Stimulated activated CD4-positive, alpha-beta T cell treated with anti-CD3 and anti-CD28 coated beads, Interleukin-2, amount 100 ng/mL, for 4 hours (primary cell): ENCODE data around the gene DNMT3L.
"Not testable (repeated sequence)": the region's sequence is repeated elsewhere in the genome, so short reads cannot be mapped to it uniquely, and the experiment has no call there.

ENCODE experiments used
- DNase-seq: peaks from one replicate; pipeline ENCODE4 v3.0.0-alpha.2; 2020; ENCODE audit warnings: low read depth

The DNMT3L gene

GRCh38 chr21:44261675-44262295, at the start of gene DNMT3L:
Gene DNMT3L, minus strand, starts transcription at chr21:44261897. Its CDS starts 638 bp downstream, at chr21:44261259.
- no peak for DNase-seq

- DNase-seq: no peak
Observed at GRCh38 chr21:44310628-44311507, 49.2 kb upstream of the DNMT3L start.

- DNase-seq: no peak
Observed at GRCh38 chr21:44306936-44307704, 45.4 kb upstream of the DNMT3L start.

- no peak for DNase-seq
Observed at GRCh38 chr21:44305691-44306090, 44.0 kb upstream of the DNMT3L start.

- DNase-seq: no peak
Observed at GRCh38 chr21:44304877-44305293, 43.2 kb upstream of the DNMT3L start.

- no peak for DNase-seq
Observed at GRCh38 chr21:44304011-44304616, 42.4 kb upstream of the DNMT3L start.

- no peak for DNase-seq
Observed at GRCh38 chr21:44303490-44303981, 41.8 kb upstream of the DNMT3L start.

- DNase-seq: not testable (repeated sequence)
Observed at GRCh38 chr21:44302573-44303401, 41.1 kb upstream of the DNMT3L start.

GRCh38 chr21:44301961-44302406, 40.3 kb upstream of the DNMT3L start:
- DNase-seq: no peak

- no peak for DNase-seq
Observed at GRCh38 chr21:44301141-44301540, 39.4 kb upstream of the DNMT3L start.

GRCh38 chr21:44300262-44300959, 38.7 kb upstream of the DNMT3L start:
- peak; percentile 44 for DNase-seq

GRCh38 chr21:44299458-44300261, 38.0 kb upstream of the DNMT3L start, which contains the start of gene PFKL:
Gene PFKL, plus strand, starts transcription at chr21:44300053. Its CDS starts 53 bp downstream, at chr21:44300106.
- DNase-seq: peak; percentile 26

GRCh38 chr21:44299085-44299457, 37.4 kb upstream of the DNMT3L start:
- no peak for DNase-seq

- no peak for DNase-seq
Observed at GRCh38 chr21:44298301-44298700, 36.6 kb upstream of the DNMT3L start.

GRCh38 chr21:44297525-44298290, 36.0 kb upstream of the DNMT3L start:
- DNase-seq: peak; percentile 65

- DNase-seq: no peak
Observed at GRCh38 chr21:44296916-44297315, 35.2 kb upstream of the DNMT3L start.

GRCh38 chr21:44296103-44296519, 34.4 kb upstream of the DNMT3L start:
- no peak for DNase-seq

- DNase-seq: no peak
Observed at GRCh38 chr21:44295646-44296045, 33.9 kb upstream of the DNMT3L start.

GRCh38 chr21:44295163-44295573, 33.5 kb upstream of the DNMT3L start:
- no peak for DNase-seq
